ENCODE measurements around the gene RNF126.

DNA sequence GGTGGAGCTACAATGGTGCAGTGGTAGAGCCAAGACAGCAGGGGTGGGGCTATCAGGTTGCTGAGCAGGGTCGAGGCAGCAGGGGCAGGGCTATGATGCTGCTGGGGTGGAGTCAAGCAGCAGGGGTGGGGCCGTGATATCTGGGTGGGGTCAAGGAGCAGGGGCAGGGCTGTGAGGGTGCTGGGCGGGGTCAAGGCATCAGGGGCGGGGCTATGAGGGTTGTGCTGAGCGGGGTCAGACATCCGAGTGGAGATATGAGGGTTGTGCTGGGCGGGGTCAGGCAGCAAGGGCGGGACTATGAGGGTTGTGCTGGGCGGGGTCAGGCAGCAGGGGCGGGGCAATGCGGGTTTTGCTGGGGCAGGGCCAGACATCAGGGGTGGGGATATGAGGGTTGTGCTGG is 58.7 kb downstream of the RNF126 start:
- TF ChIP-seq, protein P1, sequence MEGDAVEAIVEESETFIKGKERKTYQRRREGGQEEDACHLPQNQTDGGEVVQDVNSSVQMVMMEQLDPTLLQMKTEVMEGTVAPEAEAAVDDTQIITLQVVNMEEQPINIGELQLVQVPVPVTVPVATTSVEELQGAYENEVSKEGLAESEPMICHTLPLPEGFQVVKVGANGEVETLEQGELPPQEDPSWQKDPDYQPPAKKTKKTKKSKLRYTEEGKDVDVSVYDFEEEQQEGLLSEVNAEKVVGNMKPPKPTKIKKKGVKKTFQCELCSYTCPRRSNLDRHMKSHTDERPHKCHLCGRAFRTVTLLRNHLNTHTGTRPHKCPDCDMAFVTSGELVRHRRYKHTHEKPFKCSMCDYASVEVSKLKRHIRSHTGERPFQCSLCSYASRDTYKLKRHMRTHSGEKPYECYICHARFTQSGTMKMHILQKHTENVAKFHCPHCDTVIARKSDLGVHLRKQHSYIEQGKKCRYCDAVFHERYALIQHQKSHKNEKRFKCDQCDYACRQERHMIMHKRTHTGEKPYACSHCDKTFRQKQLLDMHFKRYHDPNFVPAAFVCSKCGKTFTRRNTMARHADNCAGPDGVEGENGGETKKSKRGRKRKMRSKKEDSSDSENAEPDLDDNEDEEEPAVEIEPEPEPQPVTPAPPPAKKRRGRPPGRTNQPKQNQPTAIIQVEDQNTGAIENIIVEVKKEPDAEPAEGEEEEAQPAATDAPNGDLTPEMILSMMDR (conservative IDR thresholded peaks at IDR 0.05): no peak
- no peak for TF ChIP-seq ZFX (IDR thresholded peaks at IDR 0.05)

All from C4-2B (cell line).